ENCODE data around the gene UNC5C.

DNA sequence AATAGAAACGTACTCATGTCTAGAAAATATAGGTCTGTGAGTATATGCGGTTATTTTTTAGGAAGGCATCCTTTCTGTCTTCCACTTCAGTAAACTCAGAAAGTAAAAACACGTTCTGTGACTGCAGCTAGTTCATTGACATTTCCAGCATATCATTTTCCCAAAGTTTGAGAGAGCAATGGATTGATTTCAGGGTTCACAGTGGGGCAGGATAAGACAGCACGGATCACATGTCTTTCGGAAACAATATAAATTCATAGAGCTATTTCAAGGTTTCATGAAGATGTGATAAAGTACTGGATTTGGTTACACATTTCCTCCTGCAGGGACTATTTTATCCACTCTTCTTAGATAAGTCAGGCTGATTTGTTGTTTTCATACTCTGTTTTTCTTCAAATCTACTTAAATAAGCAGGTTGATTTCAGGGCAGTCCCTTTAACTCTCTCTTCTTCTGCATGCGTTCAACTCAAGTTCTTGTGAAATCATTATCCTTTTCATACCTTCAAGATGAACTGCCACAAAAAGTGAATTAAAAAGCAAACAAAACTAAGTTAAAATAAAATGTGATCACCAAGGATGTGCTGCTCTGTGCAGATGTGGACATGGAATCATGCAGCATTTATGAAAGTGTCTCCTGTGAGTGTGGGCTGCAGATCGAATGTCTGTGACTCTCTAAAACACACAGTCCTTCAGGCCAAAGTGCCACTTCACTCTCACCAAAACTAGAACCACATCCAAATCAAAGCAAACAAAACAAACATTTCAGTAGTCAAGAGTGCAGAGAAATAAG is 187.7 kb downstream of the UNC5C start:
- no peak for TF ChIP-seq USF2 (IDR thresholded peaks at IDR 0.05; ENCODE audit: low read length)
- no peak for TF ChIP-seq RXRA (IDR thresholded peaks at IDR 0.05; ENCODE audit: insufficient read depth, low read depth, low read length)
- TF ChIP-seq RAD21 (IDR thresholded peaks at IDR 0.05 in 1 of 2, conservative IDR thresholded peaks at IDR 0.05 in 1 of 2; ENCODE audit: low read depth in 2 of 2, low read length in 2 of 2), result no peak
- TF ChIP-seq, protein P1, sequence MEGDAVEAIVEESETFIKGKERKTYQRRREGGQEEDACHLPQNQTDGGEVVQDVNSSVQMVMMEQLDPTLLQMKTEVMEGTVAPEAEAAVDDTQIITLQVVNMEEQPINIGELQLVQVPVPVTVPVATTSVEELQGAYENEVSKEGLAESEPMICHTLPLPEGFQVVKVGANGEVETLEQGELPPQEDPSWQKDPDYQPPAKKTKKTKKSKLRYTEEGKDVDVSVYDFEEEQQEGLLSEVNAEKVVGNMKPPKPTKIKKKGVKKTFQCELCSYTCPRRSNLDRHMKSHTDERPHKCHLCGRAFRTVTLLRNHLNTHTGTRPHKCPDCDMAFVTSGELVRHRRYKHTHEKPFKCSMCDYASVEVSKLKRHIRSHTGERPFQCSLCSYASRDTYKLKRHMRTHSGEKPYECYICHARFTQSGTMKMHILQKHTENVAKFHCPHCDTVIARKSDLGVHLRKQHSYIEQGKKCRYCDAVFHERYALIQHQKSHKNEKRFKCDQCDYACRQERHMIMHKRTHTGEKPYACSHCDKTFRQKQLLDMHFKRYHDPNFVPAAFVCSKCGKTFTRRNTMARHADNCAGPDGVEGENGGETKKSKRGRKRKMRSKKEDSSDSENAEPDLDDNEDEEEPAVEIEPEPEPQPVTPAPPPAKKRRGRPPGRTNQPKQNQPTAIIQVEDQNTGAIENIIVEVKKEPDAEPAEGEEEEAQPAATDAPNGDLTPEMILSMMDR (IDR thresholded peaks at IDR 0.05; ENCODE audit: control extremely low read depth in 1 of 3, insufficient read depth in 1 of 3, low read depth in 1 of 3, low read length in 3 of 3), result no peak
- no peak for TF ChIP-seq TAF1 (IDR thresholded peaks at IDR 0.05; ENCODE audit: low read depth, low read length)
- TF ChIP-seq EZH2 (IDR thresholded peaks at IDR 0.05; ENCODE audit: low read depth, low read length, severe bottlenecking), result no peak
- TF ChIP-seq TCF12 (IDR thresholded peaks at IDR 0.05; ENCODE audit: low read depth, low read length), result no peak
